H1 (cell line): ENCODE measurements around the gene TRDN. TPM values are rescaled to one million over a fixed set of nuclear protein-coding genes. Genes with fewer than 3 reads are reported as not detected.

Source experiments
- KDM1A ChIP-seq: fragments of 200-600, 300-600 bp; sonication (generic); IDR thresholded peaks from 2 replicates; pipeline ENCODE4 v1.7.1; 2016; ENCODE audit warnings: mild to moderate bottlenecking, low read length, borderline replicate concordance
- KDM4A ChIP-seq: IDR thresholded peaks from one replicate; pipeline ENCODE4 v1.7.1; 2012; ENCODE audit warnings: low read depth, mild to moderate bottlenecking, moderate library complexity, low read length, inconsistent platforms; ENCODE audit not compliant: severe bottlenecking
- RXRA ChIP-seq: IDR thresholded peaks from 2 replicates; pipeline ENCODE4 v1.6.1; 2011; ENCODE audit warnings: low read depth, mild to moderate bottlenecking, low read length, moderate library complexity; ENCODE audit not compliant: insufficient read depth
- polyA plus RNA-seq, 7 experiments: library from polyadenylated mRNA; depleted of rRNA in 3 of 7; stranded (reverse) in 5 of 7; unstranded in 2 of 7; fragments of >200 nt in 5 of 7; fragments of 200-250 nt in 2 of 7; gene quantifications; 1 replicate in 5 of 7; 2 replicates in 1 of 7; 4 replicates in 1 of 7; pipeline versions ENCODE4 v1.2.1 to v1.2.3, GENCODE V29; 2011 to 2013; ENCODE audit warnings: missing spikeins in 2 of 7, mixed read lengths in 2 of 7
- total RNA-seq: library from RNA; stranded (reverse); fragmentation: NEBNext Ultra II Directional; extraction: Animal tissue kit (Norgen Biotek cat#: 25700); gene quantifications from 2 replicates; pipeline ENCODE4 v1.2.1, GENCODE V29; 2021

Gene TRDN
- total and polyA plus RNA-seq, 2 of the 8 experiments (the other 6 are each of a cell fraction or from before 2014, with no cell fraction given), result 1.6 to 41.6 TPM

DNA sequence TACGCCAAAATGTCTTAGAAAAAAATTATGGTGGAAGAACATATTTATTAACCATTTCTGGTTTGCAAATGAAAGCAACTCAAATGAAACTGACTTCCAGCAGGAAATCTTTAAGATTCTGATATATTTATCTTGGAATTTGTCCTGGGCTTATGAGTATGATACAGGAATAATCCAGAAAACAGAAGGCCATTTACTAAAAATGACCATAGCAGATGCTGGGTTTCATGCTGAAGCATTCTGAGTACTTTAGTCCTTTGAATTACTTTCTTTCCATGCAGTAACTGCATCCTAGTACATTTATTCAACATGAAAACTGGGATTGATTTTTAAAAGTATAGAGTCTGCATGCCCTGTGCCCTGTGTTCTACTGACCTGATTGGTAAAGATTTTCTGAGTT, 468.3 kb downstream of the TRDN start (continued):
- TF ChIP-seq KDM4A, result no peak
- TF ChIP-seq RXRA, result no peak
- TF ChIP-seq KDM1A, result no peak
- TF ChIP-seq, all 59 proteins: peak for 0

Other genes starting within 250 kb of the TRDN start
- gene NKAIN2, start 166.9 kb upstream of the TRDN start, total RNA-seq, result 0.34 TPM in 1 of 2 replicates, not detected in the other
- 0.03 and 0.20 TPM in 2 replicates for gene NKAIN2, start 166.9 kb upstream of the TRDN start, polyA plus RNA-seq (2011; rRNA removed)